Stimulated activated CD4-positive, alpha-beta T cell treated with anti-CD3 and anti-CD28 coated beads, Interleukin-2, amount 100 ng/mL, for 4 hours (primary cell): ENCODE data around the gene TMEM252.

Source experiments
- DNase-seq: peaks from one replicate; pipeline ENCODE4 v3.0.0-alpha.2; 2020; ENCODE audit warnings: low read depth

The TMEM252 gene

GRCh38 chr9:68497629-68498028 lies 43.1 kb downstream of the TMEM252 start:
- DNase-seq, result no peak

GRCh38 chr9:68496356-68496755 lies 44.3 kb downstream of the TMEM252 start:
- DNase-seq, result no peak

- DNase-seq, result no peak
Observed at GRCh38 chr9:68495247-68495646, 45.4 kb downstream of the TMEM252 start.

GRCh38 chr9:68493958-68494577 lies 46.6 kb downstream of the TMEM252 start:
- DNase-seq, result no peak

DNA sequence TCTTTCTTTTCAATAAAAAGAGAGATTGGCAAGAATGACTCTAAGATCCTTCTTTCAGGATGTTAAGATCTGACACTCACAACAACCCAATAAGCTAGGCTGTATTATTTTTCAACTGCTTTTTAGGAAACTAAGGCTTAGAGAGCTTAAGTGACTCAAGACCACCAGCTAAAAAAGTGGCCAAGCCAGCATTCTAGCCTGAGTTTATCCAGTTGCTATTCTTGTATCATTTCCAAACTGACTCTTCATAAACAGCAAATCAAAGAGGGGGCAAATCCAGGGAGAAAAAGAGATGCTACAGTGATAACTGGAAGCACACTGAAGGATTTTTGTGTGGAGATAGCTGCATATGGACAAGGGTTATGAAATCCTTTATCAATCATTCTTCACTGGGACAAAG lies 47.1 kb downstream of the TMEM252 start:
- DNase-seq, result no peak

DNA sequence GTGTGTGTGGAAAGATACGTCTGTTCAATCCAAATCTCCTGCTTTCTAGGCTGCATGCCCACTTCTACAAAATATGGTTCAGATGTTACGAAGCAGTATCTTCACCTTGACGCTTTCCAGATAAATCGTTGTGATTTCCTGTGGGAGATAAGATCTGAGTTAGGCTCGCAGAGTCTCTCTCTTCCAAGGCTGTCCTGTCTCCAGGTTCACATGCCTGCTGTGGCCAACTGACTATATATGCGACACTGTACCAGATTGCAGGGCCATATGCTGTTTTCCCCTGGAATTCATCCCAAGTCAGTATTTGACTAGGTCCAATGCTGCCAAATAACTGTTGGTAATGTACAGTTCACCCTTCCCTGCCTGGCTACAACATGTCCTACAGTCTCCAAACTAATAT lies 47.9 kb downstream of the TMEM252 start:
- no peak for DNase-seq

DNA sequence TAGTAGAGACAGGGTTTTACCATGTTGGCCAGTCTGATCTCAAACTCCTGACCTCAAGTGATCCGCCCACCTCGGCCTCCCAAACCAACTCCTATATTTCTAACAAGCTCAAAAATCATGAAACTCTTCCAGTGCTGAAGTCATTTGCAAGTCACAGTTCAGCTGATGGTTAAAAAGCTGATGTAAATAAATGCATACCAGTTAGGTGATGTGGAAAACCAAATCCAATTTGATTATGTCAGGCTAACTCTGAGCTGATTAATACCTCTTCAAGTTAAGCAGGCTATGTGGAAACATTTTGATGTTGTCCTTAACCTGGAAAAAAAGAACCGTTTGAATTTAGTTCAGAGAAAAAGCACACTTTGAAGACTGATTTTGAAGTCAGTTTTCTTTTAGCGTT lies 51.0 kb downstream of the TMEM252 start:
- DNase-seq, result no peak

GRCh38 chr9:68488126-68488525 lies 52.6 kb downstream of the TMEM252 start:
- no peak for DNase-seq
